Smooth muscle cell (in vitro differentiated cells): ENCODE measurements around the gene RAMACL. TPM values are rescaled to one million over a fixed set of nuclear protein-coding genes. Genes with fewer than 3 reads are reported as not detected.

Experiments
- DNase-seq: peaks from one replicate; lab custom pipeline; 2025; ENCODE audit not compliant: unreplicated experiment; lab: John Stamatoyannopoulos, UW
- H2AFZ ChIP-seq: fragments of 200-600 bp; sonication (generic); 2 replicates; pipeline ENCODE4 v1.6.0; 2016; ENCODE audit warnings: antibody characterized with exemption, low read depth, mild to moderate bottlenecking
- H3F3A ChIP-seq: fragments of 200-600 bp; sonication (generic); 2 replicates; pipeline ENCODE4 v1.6.0; 2017; ENCODE audit warnings: antibody characterized with exemption, low read depth
- H3K27ac ChIP-seq: fragments of 200-600 bp; sonication (generic); 2 replicates; pipeline ENCODE4 v1.5.1; 2016; ENCODE audit warnings: low read depth, mild to moderate bottlenecking
- H3K27me3 ChIP-seq: fragments of 200-600 bp; sonication (generic); 2 replicates; pipeline ENCODE4 v1.6.1; 2016; ENCODE audit warnings: low read depth, mild to moderate bottlenecking
- H3K36me3 ChIP-seq: fragments of 200-600 bp; sonication (generic); 2 replicates; pipeline ENCODE4 v1.5.1; 2016; ENCODE audit warnings: low read depth
- H3K4me1 ChIP-seq: fragments of 200-600 bp; sonication (generic); 2 replicates; pipeline ENCODE4 v1.5.1; 2016; ENCODE audit warnings: low read depth
- H3K4me2 ChIP-seq: fragments of 200-600 bp; sonication (generic); 2 replicates; pipeline ENCODE4 v1.6.0; 2016; ENCODE audit warnings: mild to moderate bottlenecking
- H3K4me3 ChIP-seq: fragments of 200-600 bp; sonication (generic); 2 replicates; pipeline ENCODE4 v1.5.1; 2016; ENCODE audit warnings: mild to moderate bottlenecking
- H3K79me2 ChIP-seq: fragments of 200-600 bp; sonication (generic); 2 replicates; pipeline ENCODE4 v1.6.0; 2016; ENCODE audit warnings: low read depth, mild to moderate bottlenecking
- H3K9ac ChIP-seq: fragments of 200-600 bp; sonication (generic); 2 replicates; pipeline ENCODE4 v1.6.0; 2016; ENCODE audit warnings: low read depth
- H3K9me3 ChIP-seq: fragments of 200-600 bp; sonication (generic); replicated peaks from 2 replicates; pipeline ENCODE4 v1.5.1; 2016; ENCODE audit warnings: low read depth
- H4K20me1 ChIP-seq: fragments of 200-600 bp; sonication (generic); 2 replicates; pipeline ENCODE4 v1.6.0; 2016; ENCODE audit warnings: low read depth
- CTCF ChIP-seq: fragments of 200-600 bp; sonication (generic); IDR thresholded peaks from 2 replicates; pipeline ENCODE4 v1.5.1; 2017; ENCODE audit warnings: borderline replicate concordance, mild to moderate bottlenecking, antibody characterized with exemption; ENCODE audit not compliant: insufficient read depth, poor library complexity, severe bottlenecking
- WGBS: methylation state at CpG from one replicate; pipeline ENCODE4 v1.1.7; 2016; ENCODE audit warnings: low lambda C conversion rate; 5-methylcytosine and 5-hydroxymethylcytosine counted together
- polyA plus RNA-seq: library from polyadenylated mRNA; unstranded; fragments of >200 nt; fragmentation: Nextera tagmentation; extraction: Ambion mirVana; gene quantifications from 2 replicates; pipeline ENCODE4 v1.2.1, GENCODE V29; 2016
- total RNA-seq: library from RNA; depleted of rRNA; stranded (reverse); fragments of >200 nt; gene quantifications from 2 replicates; pipeline ENCODE4 v1.2.3, GENCODE V29; 2014

Gene RAMACL
- total and polyA plus RNA-seq, 2 experiments from 2014 or later: 0.13 to 0.14 TPM

DNA sequence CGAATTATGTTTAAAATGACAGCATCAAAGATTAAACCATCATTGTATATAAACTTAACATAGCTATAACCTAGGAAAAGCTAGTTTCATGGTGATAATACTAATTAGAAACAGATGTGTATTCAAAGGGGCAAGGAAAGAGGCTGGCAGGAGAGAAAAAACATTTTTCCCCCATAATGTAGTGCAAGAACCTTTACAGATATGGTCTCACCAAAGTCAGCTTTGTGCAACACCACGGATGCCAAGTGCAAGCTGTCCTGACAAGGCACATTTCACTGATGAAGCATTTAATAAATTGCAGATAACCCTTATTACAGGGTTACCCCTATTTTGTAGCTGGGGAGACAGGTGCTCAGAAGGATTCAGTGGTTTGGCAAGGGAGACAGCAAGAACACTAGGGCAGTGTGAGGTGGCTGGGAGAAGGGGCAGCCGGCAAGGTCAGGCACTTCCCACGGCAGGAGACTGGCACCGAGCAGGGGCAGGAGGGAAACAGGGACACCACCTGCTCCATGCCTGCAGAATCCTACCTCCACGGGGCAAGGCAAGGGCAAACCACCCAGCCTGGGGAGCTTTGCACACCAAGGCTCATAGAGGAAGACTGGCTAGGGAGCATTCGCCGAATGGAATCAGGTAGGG, 34.1 kb upstream of the RAMACL start:
- Histone ChIP-seq H3K9me3 (no peaks in the 10 kb centered on the region), H3K4me3 (no peak overlapping the region), H3K4me2 (peak overlapping the region; percentile 34), H3K27ac (peak overlapping the region; percentile 73), H2AFZ (no peak overlapping the region), H3K27me3 (no peaks in the 10 kb centered on the region), H4K20me1 (no peaks in the 10 kb centered on the region), H3K9ac (no peak overlapping the region), H3K4me1 (peaks cover 6% of the 10 kb centered on the region), H3K36me3 (no peaks in the 10 kb centered on the region), H3F3A (no peaks in the 10 kb centered on the region), H3K79me2 (peaks cover 16% of the 10 kb centered on the region)
- TF ChIP-seq CTCF: no peak
- 71% methylated on average over 8 of the region's 8 CpGs for WGBS
- no peak for DNase-seq

DNA sequence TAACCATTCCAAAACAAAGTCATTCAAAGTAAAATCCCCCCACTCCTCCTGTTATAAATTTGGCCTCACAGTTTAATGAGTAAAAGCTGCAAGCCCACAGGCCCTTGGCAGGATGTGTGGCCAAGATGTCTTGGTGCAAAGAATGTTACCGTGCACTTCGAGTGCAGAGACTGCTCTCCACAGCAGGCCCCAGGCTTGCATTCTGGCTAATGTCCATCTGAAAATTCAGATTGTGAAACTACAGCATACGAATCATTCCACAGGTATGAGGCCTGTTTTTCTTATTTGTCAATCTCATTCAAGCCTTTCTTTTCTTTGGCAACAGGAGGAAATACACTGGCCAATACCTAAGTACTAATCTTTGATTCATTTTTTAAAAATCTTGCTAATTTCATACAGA, 33.4 kb upstream of the RAMACL start:
- Histone ChIP-seq H3K9ac (no peak overlapping the region), H3K27me3 (no peaks in the 10 kb centered on the region), H3K27ac (peak overlapping the region; percentile 73), H3K4me2 (peak overlapping the region; percentile 34), H3K79me2 (peaks cover 18% of the 10 kb centered on the region), H3K36me3 (no peaks in the 10 kb centered on the region), H3K4me1 (peaks cover 6% of the 10 kb centered on the region), H3K4me3 (no peak overlapping the region), H4K20me1 (no peaks in the 10 kb centered on the region), H3F3A (no peaks in the 10 kb centered on the region), H2AFZ (no peak overlapping the region), H3K9me3 (no peaks in the 10 kb centered on the region)
- WGBS: 9% methylated on average over 3 of the region's 3 CpGs
- no peak for DNase-seq
- no peak for TF ChIP-seq CTCF

DNA sequence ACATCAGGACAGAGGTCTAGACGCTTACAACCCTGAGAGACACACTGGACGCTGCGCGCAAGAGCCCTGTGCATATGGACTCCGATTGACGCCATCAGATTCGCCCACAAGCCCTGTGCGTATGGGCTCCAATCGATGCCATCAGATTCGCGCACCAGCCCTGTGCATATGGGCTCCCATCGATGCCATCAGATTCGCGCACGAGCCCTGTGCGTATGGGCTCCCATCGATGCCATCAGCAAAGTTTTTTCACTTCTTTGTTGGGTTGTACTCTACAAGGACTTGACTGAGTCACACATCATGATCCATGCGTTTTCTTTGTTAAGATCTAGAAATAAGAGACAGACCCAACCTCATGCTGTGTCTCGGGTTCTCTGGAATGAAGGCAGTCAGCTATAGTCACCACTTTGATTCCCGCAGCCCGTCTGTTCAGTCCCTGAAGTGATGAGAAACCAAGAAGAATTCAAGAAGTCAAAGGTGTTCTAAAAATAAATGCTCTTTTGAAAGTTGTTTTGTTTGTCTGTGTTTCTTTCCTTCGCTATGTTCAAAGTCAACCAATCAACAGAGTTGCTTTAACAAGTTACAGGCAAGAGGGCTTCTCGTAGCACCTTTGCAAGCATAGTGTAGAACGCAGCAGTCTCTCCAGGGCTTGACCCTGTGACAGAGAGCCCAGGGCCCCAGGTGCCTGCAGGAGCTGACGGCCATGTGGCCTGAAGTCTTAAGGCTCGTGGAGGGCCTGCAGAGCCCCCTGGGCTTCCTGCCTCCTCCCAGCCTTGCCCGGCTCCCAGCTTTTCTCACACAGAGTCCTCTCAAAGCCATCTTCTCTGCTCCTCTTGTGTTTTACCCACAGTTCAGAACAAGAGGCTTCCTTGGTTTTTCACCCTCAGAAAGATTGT, 32.6 kb upstream of the RAMACL start:
- Histone ChIP-seq H3K4me3 (no peak overlapping the region), H4K20me1 (no peaks in the 10 kb centered on the region), H3K4me1 (peaks cover 6% of the 10 kb centered on the region), H3K9ac (no peak overlapping the region), H3K27ac (peak overlapping the region; percentile 73), H3K4me2 (peak overlapping the region; percentile 34), H3K36me3 (no peaks in the 10 kb centered on the region), H3K27me3 (no peaks in the 10 kb centered on the region), H3K9me3 (no peaks in the 10 kb centered on the region), H2AFZ (no peak overlapping the region), H3F3A (no peaks in the 10 kb centered on the region), H3K79me2 (peaks cover 18% of the 10 kb centered on the region)
- 84% methylated on average over 27 of the region's 27 CpGs for WGBS
- no peak for TF ChIP-seq CTCF
- no peak for DNase-seq
